HG02981 (cell line): ENCODE results near the gene RHOXF2.
"Not testable (repeated sequence)": the region's sequence is repeated elsewhere in the genome, so short reads cannot be mapped to it uniquely, and the experiment has no call there.

Source experiments
- ATAC-seq: cut with Tn5 transposase; IDR thresholded peaks from one replicate; pipeline ENCODE4 v1.9.1; 2021; ENCODE audit warnings: mild to moderate bottlenecking, moderate library complexity; ENCODE audit not compliant: unreplicated experiment

The RHOXF2 gene, protein sequence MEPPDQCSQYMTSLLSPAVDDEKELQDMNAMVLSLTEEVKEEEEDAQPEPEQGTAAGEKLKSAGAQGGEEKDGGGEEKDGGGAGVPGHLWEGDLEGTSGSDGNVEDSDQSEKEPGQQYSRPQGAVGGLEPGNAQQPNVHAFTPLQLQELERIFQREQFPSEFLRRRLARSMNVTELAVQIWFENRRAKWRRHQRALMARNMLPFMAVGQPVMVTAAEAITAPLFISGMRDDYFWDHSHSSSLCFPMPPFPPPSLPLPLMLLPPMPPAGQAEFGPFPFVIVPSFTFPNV

DNA sequence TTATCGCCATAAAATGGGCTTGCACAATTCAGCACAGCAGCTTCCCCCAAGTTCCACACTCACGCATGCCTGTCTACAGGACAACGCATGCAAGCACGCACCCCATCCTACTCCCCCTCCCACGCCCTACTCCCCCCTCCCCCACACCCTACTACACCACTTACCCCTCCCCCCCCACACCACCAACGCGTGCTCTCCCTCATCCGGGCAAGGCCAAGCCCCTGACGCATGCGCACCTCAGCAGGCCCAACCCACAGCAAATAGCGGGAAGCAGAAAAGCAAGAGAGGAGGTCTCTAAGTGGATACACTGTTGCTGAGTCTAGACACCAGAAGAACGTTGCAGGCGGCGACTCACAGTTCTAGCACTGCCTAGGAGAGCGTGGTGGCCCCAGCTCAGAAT is at the start of gene RHOXF2:
TSS of gene RHOXF2 (plus strand) at position 301 of the 400 bp plus-strand sequence. CDS start 138 bp downstream, outside the sequence.
- ATAC-seq: not testable (repeated sequence)

DNA sequence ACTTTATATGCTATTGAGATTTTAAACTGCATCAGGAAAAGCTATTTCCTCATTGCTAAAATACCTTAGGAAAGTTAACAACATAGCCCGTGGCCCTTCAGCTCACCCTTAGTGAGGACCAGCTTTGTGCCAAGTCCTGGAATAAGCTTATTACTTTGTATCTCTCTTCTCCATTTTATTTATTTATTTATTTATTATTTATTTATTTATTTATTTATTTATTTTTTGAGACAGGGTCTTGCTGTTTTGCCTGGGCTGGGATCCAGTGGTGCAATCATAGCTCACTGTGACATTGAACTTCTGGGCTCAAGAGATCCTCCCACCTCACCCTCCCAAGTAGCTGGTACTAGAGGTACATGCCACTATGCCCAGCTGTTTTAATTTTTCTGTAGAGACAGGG is 49.0 kb upstream of the RHOXF2 start:
- no peak for ATAC-seq

DNA sequence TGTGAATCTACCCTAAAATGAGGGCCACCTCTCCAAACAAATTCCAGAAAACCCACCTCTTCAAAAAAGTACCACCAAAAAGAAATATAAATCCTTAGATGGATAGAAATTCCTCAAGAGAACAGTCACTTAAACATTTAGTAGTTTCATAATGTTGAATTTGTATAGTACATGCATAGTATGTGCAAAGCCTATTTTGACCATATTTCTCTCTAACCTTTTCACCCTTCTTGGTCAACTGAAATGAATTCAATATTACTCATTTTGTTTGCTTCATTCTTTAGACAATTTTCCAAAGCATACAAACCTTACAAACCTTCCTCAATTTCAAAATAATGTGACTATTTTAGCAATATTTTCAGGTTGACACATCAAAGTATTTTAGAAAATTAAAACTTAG is 46.8 kb upstream of the RHOXF2 start:
- no peak for ATAC-seq

DNA sequence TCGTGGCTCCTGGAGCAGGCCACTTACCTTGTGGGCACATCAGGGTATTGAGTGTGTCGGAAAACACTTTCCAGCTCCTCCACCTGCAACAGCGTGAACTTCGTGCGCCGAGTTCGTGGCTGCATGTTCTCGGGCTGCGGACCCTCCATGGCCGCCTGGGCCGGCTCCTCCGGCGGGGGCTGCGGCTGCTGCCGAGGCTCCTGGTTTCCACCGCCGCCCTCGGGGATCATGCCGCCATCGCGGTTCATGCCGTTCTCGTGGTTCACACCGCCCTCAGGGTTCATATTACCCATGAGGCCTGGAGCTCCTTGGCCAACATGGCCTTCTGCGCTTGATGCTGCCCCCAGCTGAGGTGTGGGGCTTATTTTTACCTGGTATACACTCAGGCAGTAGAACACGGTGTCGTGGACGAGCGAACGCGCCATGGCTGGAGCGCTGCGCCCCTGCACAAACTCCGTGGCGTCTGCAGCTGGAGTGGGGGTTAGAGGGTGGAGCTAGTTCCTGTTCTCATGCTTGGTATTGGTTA is 42.9 kb upstream of the RHOXF2 start, which contains the start of gene RHOXF1:
TSS of gene RHOXF1 (minus strand) at position 476 of the 526 bp plus-strand sequence. CDS start at position 425, 51 bp downstream.
- ATAC-seq: no peak

DNA sequence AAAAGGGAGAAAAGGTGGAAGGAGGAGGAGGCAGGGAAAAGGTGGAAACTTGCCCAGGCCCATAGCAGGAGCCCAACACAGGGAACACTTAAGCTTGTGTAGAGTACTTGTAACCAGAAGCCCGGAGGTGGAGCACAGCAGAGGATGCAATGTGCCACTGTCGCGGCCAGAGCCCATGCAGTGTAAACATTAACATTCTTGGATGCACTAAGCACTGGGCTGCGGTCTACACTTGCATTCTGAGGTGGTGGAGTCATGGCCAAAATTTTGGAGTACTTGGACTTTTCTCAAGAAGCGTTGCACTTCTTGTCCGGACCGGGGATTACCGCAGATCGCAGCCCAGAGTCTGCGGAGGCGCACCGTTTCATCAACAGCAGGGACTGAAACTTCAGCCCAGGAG is 38.2 kb upstream of the RHOXF2 start:
- ATAC-seq: no peak

DNA sequence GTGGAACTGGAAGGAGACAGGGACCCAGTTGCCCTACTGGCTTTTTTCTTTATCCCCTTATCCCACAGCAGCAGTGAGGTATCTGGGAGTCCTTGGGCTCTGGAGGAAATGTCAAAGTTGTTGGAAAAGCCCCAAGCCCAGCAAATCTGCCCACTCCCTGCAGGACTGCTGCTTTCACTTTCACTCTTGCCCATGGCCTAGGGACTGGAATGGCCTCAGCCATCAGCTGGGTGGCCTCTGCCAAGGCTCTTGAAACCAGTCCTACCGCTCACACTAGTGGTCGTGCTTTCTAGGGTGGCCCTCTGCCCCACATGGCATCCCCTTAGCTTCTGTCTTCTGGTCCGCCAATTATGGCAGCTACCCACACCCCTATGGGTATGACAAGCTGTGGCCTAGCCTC is 33.0 kb upstream of the RHOXF2 start:
- ATAC-seq: no peak

DNA sequence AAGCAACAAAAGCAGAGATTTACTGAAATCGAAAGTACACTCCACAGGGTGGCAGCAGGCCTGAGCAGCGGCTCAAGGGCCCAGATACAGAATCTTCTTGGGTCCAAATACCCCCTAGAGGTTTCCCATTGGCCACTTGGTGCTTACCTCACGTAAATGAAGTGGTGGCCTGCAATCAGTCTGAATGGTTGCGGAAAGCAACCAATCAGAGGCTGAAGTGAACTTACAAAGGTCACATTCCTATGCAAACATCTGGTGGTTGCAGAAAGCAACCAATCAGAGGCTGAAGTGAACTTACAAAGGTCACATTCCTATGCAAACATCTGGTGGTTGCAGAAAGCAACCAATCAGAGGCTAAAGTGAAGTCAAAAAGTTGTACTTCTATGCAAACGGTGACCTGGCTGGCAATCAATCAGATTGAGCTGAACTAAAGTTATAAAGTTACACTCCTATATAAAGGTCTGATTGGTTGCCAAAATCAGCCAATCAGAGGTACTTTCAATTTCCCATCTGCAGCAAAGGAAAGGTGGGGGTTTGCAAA is 30.0 kb upstream of the RHOXF2 start:
- not testable (repeated sequence) for ATAC-seq

DNA sequence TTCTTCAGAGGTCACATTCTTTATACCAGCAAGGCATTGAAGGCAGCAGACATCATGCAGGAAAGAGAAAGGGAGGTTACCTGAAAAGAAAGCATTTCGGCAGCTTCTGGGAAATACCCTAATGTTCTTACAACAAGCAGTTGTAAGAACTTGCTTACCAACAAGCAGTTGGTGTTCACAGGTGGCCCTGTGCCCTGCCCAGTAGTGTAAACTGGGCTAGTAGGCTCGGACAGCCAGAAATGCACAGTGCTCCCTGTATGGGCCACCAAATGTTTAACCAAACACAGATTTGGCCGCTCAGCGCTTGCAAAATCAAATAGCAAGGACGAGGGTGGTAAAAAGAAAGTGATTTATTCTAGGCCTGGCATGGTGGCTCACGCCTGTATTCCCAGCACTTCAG is 22.3 kb upstream of the RHOXF2 start:
- ATAC-seq: no peak

DNA sequence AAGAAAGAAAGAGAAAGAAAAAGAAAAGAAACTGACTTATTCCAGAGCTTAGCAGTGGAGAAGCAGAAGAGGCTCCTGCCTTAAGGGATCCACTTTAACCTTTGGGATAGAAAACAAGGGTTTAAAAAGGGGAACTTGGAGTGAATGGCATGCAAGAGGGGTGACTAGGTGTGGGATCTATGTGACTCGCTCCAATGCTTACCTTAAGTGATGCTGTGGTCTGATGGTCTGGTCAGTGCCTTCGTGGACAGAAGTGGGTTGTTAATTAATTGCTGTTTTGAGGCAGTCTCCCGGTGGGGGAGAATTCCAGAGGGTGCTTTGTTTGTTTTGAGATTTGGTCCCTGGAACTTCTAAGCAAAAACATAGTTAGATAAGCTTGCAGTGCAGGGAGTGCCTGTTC is 21.6 kb upstream of the RHOXF2 start:
- ATAC-seq: no peak

DNA sequence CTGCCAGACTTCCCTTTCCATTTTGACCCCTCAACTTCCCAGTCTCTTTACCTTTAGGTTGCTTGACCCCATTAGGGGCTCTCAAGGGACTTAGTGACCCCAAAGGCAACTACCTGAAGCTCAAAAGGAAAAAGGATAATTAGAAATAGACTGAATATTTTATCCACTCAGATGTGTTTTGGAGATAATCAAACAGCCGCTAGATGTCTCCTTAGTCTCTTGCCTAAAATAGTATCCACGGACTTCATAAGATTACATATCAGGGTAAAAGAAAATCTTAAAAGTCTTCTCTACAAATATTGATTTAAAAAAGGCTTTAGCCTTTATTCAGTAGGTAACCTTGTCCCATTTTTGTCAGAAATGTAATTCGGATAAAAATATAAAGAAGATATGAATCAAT is 21.0 kb upstream of the RHOXF2 start:
- no peak for ATAC-seq

DNA sequence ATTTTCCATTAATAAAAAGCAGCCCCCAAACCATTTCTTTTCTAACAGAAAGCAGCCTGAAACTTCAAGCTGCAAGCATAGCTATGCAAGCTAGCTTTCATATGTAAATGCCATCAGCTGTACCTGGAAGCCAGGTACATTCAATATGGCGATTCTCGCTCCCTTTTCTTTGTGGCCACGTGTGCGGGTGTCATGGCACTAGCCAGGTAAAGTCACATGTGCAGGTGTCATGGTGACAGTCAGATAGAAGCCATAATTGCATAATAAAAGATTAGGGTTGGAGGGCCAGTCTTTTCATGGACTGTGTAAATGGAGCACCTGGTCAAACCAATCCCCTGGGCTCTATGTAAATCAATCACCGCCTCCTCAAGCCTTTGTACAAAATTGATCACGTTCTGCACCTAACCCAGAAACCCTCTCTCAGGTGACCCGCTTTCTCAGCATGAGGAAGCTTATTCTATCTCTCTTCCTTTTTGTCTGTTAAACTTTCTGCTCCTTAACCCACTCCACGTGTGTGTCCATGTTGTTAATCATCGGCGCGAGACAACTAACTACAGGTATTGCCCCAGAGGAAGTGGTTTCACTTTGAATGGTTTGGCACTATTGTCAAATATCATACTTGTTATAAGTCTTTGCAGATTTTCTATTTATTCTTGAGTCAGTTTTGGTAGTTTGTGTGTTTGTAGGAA is 18.0 kb upstream of the RHOXF2 start:
- no peak for ATAC-seq

DNA sequence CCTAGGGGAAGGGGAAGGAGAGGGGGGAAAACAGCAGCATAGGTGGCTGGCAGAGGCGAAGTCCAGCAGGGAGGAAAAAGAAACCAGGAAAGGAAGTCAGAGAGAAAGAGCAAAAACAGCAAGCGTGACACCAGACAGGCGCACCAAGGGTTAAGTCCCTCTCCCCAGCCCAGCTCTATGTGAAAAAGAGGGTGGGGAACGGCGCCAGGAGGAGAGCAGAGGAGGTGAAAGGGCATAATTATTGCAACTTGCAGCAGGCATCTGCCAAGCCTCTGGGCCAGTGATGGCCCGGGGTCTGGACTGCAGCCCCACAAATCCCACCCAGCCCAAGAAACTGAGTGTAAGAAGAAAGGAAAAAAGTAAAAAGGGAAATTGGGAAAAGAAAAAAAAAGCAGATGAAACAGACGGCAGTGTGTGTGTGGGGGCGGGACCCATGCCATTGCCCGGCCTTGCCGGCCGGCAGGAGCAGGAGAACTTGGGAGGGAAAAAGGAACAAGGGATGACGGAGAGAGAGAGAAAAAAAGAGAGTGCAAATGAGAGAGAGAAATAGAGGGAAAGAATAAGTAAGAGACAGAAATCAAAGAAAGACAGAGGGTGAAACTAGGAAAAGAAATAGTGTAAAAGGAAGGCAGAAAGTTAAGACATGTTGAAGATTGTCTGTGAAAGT is 14.1 kb upstream of the RHOXF2 start:
- no peak for ATAC-seq

DNA sequence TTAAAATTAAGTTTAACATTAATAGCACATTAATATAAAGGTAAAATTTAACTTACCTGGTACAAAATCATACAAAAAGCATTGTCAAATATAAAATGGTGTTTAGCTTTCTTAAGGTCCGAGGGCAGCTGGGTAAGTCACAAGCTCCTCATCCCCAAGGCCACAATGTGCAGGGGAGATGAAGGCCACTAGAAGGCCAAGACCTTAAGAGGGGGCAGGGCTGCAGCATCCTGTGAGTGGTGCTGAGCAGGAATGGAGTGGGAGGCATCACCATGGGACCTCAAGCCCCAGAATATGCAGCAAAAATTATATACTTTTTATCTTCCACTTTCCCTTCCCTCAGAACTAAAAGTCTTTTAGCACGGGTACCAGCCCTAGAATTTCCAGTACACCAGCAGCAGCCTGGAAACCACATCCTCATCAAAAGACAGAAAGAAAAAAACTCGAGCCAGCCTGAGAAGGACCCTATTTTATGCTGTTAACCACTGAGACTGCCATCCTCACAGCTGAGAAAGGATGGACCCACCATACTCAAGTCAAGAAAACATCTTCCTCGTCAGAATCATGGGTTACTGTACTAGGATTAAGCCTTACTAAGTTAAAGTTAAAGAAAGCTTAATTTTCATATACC is 13.0 kb upstream of the RHOXF2 start:
- ATAC-seq: no peak

DNA sequence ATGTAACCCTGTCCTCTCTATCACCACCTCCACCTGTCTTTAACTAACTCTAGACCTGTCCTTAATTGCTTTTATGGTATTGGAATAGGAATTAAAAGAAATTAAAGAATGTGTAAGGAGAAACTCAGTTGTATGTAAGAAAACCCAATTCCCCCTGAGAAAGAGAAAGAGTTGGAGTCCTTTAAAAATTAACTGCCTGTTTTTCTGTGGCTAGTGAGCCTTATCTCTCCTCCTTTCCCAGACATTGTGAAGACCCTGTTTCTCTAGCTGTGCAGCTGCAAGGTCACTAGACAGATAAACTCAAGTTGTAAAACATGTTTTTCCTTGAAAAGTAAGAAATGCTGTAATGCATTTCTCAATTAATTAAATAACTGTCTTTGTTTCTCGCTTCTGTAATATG is 12.1 kb upstream of the RHOXF2 start:
- ATAC-seq: not testable (repeated sequence)

DNA sequence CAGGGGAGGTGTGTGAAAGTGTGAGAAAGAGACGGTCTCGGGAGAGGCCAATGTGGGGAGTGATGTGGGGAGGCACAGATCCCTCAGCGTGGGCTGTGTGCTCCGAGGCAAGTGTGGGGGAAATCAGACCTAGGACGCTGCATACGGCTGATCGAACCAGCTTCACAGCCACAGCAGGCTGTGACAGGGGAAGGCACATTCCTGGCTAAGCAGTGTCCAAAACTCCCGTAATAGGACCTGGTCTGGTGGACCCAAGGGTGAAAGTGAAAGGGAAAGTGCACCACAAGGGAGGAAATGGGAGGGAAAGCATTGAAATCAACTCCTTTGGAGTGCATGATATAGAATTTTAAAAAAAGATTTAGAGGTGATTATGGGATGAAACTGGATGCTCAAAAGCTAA is 10.9 kb upstream of the RHOXF2 start:
- ATAC-seq: no peak

DNA sequence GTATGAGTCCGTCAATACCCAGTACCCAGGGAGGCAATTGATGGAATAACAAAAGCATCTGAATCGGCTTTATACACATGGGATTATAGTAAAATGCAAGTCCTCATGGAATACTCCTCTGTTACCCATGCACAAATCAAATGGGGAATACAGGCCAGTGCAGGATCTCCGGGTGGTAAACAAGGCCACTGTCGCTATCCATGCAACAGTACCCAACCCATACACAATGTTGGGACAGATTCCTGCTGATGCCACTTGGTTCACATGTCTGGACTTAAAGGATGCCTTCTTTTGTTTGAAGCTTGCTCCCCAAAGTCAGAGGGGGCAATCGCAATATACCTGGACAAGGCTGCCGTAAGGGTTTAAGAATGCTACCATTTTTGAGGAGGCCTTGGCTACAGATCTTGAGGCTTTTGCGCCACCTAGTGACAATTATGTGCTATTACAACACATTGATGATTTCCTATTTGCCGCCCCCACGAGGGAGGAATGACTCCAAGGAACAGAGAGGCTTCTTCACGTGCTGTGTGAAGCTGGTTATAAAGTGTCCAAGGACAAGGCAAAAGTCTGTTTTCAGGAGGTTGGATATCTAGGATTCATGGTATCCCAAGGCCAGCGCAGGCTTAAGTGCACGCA is 8.2 kb upstream of the RHOXF2 start:
- ATAC-seq: not testable (repeated sequence)

DNA sequence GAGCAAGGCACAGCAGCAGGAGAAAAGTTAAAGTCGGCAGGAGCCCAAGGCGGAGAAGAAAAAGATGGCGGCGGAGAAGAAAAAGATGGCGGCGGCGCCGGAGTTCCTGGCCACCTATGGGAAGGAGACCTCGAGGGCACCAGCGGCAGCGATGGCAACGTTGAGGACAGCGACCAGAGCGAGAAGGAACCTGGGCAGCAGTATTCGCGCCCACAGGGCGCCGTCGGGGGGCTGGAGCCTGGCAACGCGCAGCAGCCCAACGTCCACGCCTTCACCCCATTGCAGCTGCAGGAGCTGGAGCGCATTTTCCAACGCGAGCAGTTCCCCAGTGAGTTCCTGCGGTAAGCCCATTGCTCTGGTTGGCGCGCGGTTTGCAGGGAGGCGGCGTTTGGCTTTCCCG is 673 bp downstream of the RHOXF2 start:
- not testable (repeated sequence) for ATAC-seq

DNA sequence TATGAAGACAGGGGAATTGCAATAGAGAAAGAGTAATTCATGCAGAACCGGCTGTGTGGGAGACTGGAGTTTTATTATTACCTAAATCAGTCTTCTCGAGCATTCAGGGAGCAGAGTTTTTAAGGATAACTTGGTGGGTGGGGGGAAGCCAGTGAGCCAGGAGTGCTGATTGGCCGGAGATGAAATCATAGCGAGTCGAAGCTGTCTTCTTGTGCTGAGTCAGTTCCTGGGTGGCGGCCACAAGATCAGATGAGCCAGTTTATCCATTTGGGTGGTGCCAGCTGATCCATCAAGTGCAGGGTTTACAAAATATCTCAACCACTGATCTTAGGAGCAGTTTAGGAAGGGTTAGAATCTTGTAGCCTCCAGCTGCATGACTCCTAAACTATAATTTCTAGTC is 34.8 kb downstream of the RHOXF2 start:
- ATAC-seq: not testable (repeated sequence)

DNA sequence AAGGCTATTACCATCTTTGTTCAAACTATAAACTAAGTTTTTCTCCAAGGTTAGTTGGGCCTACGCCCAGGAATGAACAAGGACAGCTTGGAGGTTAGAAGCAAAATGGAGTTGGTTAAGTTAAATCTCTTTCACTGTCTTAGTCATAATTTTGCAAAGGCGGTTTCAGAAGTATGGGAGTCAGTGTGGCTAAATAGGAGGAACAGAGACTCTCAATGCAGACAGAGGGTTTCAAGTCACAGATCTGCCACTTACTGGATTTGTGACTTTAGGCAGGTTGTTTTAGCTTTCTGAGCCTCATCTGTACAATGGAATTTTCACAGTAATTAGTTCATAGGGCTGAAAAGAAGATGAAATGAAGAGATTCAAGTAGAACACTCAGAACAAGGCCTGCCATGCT is 35.3 kb downstream of the RHOXF2 start:
- ATAC-seq: peak; percentile 65

DNA sequence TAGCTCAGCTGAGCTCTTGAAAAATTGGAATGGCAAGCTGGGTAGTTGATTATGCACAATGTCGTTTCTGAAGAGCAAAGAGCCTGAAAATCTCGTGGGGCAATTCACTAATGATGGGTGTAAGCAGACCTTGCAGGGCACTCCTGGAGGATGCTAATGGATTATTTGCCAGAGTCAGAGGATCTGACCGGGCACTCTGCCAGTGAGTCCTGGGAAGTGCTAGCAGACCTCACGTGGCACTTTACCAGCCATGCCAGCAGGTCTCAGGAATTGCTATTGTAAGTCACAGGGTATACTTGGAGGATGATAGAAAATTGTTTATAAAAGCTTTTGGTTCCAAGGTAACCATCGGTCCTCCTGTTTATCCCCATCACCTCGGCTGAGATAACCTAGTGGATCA is 37.4 kb downstream of the RHOXF2 start:
- ATAC-seq: not testable (repeated sequence)
